ENCODE data around the gene USP9Y. TPM values are rescaled to one million over a fixed set of nuclear protein-coding genes. Genes with fewer than 3 reads are reported as not detected.

The USP9Y gene
- total RNA-seq = 107 TPM

DNA sequence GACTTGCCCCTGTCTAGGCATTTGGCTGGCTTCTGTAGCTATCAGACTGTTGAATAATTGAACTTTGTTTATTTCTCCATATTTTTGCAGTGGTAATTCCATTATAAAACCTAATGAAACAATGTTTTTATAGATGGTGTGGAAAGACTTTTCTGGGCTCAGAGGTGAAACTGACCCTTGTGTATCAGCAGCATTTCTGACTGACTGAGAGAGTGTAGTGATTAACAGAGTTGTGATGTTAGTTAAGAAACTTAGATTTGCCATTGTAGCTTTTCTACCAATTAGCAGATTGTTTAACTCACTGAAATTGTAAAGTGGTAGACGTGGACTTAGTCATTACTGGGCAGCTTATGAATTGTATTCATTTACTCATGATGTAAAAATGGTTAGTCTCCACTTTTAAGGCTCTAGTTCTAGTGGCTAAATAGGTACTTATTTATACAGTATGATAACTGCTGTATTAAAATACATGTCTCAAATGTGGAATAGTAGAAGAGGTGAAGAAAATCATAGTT is at the start of gene USP9Y:
TSS of gene USP9Y (plus strand) at position 51 of the 515 bp plus-strand sequence. CDS start 8,217 bp downstream, outside the sequence.

DNA sequence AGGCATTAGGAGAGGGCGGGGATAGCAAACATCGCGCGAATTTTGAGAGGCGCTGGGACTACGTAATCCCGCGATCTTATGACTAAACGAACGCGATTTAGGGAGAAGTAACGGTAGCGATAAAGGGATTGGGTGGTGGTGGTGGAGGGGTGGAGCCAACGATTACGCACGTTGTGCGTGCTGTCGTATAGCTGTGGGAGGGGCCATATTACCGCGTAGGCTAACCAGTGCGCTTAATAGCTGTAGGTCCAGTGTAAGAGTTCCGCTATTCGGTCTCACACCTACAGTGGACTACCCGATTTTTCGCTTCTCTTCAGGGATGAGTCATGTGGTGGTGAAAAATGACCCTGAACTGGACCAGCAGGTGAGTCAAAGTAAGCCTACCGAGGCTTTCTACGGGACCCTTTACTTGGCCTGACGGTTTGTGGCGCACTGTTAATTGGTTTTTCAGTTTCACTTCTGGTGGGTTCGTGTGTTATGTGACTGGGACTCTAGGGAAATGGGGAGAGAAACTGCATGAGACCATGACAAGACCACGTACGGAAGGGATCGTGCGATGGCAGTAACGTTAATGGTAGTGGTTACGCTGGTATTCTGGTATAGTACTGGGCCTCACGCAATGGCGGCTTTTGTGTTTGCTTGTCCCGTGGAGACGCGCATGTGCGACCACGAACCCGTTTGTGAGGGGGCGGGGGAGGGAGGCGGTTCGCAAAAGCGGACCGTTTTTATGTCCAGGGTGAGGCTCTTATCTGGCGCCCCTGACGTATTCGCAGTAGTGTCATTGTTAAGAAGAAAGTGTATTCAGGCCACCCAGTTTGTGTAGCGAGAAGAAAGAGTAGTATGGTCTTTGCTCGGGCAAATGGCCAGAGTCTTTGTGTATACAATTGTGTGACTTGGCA is 203.8 kb downstream of the USP9Y start, which contains the start of gene DDX3Y:
TSS of gene DDX3Y (plus strand) at position 251 of the 899 bp plus-strand sequence. CDS start at position 320, 69 bp downstream.

Other genes starting within 250 kb of the USP9Y start
- 108 TPM for gene DDX3Y, start 203.6 kb downstream of the USP9Y start, total RNA-seq